Jurkat, Clone E6-1 (cell line): ENCODE data around the gene HPN.
"Not testable (repeated sequence)": the region's sequence is repeated elsewhere in the genome, so short reads cannot be mapped to it uniquely, and the experiment has no call there.

Source experiments
- DNase-seq: peaks from one replicate; pipeline ENCODE4 v3.0.0-alpha.2; 2011; ENCODE audit warnings: low read depth, low spot score
- H3K4me3 ChIP-seq: 2 replicates; pipeline ENCODE4 v1.5.1; 2011; ENCODE audit warnings: mild to moderate bottlenecking, low read length, control low read depth, moderate library complexity

HPN gene

DNA sequence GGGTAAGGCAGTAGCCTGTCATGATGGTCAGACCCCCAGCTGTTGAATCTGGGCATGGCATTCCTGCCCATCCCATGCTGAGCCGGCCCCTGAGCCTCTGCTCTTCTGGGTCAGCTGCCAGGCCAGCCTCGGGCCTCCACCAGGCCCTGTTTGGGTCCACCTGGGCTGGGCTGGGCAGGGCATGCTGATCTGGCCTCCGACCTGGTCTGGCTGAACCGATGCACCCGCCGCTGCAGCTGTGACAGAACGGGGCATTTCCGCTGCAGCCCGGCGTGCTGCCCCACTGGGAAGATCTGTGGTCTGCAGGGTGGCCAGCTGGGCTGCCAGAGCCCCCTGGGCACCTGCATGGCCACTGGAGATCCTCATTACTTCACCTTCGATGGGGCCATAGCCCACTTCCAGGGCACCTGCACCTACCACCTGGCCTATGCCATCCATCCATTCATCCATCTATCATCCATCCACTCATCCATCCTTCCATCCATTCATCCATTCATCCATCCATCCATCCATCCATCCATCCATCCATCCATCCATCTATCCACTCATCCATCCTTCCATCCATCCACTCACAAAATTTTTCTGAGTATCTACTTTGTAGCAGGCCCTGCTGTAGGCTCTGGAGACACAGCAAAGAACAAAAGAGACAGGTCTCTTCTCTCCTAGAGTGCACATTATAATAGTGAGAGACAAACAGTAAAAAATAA lies 52.6 kb downstream of the HPN start:
- DNase-seq: no peak

DNA sequence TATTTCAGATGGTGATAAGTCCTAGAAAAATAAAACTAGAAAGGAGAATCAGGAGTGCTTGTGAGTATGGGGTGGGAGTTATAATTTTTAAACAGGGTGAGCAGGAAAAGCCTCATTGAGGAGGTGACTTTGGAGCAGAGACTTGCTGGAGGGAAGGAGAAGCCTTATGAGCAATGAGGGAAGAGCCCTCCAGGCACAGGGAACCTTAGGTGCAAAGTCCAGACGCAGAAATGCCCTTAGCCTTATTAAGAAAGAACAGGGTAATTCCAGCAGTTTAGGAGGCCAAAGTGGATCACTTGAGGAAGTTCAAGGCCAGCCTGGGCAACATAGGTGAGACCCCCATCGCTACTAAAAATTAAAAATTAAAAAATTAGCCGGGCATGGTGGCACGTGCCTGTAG lies 53.1 kb downstream of the HPN start:
- DNase-seq: no peak
- H3K4me3 ChIP-seq: no peak overlapping the region

More for the DNA sequence above, 52.6 kb downstream of the HPN start:
- H3K4me3 ChIP-seq: no peak overlapping the region

DNA sequence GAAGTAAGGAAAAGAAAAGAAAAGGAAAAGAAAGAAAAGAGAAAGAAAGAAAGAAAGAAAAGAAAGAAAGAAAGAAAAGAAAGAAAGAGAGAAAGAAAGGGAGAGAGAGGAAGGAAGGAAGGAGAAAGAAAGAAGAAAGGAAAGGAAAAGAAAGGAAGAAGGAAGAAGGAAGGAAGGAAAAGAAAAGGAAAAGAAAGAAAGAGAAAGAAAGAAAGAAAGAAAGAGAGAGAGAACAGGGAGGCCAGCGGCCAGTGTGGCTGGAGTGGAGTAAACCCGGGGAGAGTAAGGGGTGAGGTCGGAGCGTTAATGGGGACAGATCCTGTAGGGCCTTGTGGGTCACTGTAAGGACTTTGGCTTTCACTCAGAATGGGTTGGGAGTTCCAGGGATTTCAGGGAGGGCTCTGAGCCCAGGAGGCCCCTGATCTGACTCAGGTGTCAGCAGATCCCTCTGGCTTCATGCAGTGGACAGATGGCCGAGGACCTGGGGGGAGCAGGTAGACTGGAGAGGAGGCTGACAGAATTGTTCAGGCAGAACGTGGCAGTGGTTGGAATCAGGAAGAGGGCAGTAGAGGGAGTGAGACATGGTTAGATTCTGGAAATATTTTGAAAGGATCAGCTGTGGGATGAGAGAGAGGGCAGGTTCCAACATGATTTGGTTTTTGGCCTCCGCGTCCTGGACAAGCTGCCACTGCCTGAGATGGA lies 54.3 kb downstream of the HPN start:
- H3K4me3 ChIP-seq: no peak overlapping the region
- no peak for DNase-seq

DNA sequence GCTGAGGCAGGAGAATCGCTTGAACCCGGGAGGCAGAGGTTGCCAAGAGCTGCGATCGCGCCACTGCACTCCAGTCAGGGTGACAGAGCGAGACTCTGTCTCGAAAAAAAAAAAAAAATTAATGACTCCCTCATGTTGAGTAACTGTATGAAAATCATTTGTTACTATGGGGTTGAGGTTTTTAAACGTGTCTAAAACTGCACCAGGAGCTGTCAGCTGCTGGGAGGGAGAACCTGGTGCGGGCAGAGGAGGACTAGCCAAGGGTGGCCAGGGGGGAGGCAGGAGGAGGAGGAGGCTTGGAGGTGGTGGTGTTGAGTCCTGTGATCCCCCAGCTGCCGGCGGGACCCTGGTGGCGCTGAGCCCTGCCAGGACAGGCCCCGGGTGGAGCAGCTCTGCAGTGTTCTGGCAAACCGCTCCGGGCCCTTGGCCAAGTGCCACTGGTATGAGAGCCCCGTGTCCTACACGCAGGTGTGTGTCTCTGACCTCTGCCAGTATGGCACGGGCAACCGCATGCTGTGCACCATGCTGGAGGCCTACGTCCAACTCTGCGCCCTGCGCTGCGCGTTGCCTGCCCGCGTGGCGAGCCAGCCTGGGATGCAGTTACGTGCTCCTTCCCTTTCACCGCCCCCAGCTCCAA lies 57.0 kb downstream of the HPN start:
- DNase-seq: no peak
- no peak overlapping the region for H3K4me3 ChIP-seq

DNA sequence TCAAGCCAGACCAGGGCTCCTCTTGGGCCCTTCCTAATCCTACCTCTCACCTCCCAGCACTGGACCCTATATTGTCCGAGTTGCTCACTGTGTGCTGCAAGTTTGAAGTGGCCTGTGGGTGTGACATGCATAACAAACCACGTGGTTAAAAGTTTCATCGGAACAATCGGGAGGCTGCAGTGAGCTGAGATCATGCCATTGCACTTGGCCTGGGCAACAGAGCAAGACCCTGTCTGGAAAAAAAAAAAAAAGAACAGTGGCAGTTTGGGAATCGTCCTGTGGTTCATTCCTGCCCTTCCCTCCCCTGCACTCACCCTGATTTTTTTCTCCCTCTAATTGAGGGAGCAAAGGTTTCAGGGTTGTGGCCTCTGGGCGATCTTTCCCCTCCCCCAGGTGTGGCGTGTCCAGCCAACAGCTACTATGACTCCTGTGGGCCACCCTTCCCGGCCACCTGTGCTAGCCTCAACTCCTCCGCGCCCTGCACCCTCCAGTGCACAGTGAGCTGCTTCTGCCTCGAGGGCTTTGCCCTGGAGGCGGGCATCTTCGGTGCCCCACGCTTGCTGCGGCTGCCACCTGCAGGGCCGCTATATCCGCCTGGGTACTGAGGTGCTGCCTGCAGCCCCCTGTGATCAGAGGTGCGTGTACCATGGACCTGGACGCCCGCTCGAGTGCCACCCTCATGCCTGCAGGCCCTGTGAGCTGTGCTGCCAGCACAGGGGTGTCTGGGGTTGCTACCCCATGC lies 57.8 kb downstream of the HPN start:
- no peak overlapping the region for H3K4me3 ChIP-seq
- no peak for DNase-seq

DNA sequence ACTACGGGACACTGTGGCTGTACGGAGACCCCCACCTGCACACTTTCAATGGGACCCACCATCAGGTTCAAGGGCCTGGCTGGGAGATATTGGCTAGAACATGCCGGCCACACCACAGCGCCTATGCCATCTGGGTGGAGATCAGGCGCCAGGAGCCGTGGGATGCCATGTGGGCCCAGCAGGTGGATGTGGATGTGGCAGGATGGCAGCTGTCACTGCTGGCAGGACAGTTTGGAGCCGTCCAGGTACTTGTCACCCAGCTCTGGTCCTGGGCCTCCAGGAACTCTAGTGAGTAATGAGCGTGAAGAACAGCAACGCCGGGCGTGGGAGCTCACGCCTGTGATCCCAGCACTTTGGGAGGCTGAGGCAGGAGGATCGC lies 58.4 kb downstream of the HPN start:
- H3K4me3 ChIP-seq: no peak overlapping the region
- no peak for DNase-seq

DNA sequence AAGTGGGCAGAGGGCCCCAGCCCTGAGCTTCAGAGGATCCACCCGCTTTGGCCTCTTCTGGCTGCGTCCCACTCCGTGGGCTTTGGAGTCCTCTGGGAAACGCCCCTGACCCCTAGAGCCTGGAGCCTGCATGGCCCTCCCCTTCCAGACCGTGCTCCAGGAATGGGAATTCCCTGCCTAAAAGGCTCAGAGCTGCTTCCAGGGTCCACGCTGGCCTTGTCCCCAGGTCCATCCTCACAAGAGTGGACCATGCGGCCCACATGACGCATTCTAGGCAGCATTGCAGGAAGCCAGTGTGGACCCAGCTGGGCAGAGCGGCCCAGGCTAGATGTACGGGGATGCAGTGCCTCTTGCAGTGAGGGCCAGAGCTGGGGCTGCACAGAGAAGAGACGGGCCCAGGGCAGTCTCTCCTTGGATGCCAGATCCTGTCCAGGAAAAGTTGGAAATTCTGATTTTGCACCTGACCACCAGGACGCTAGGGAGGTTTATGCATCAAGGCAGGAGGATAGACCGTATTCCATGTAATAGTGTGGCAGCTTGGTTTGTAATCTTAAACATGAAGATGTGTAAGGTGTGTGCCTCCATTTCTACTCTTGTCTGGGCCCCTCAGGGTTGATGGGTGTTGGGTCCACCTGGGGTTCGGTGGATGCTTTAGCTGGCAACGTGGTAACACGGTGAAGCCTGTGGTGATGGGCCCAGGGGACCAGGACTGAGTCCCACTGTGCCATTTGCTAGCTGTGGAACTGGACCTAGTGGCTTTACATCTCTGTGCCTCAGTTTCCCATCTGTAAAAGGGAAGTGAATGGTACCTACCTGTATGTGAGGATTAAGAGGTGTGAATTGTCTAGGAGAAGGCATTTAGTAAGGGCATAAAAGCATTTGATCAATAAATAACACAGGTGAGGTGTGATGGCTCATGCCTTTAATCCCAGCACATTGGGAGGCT lies 59.3 kb downstream of the HPN start:
- no peak for DNase-seq

DNA sequence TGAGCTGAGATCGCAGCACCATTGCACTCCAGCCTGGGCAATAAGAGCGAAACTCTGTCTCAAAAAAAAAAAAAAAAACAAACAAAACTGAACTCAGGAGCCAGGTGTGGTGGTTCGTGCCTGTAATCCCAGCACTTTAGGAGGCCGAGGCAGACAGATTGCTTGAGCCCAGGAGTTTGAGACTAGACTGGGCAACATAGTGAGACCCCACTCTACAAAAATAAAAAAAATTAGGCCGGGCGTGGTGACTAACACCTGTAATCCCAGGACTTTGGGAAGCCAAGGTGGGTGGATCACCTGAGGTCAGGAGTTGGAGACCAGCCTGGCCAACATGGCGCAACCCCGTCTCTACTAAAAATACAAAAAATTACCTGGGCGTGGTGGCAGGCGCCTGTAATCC lies 60.4 kb downstream of the HPN start:
- H3K4me3 ChIP-seq, DNase-seq: not testable (repeated sequence)

More for the DNA sequence above, 59.3 kb downstream of the HPN start:
- no peak overlapping the region for H3K4me3 ChIP-seq

DNA sequence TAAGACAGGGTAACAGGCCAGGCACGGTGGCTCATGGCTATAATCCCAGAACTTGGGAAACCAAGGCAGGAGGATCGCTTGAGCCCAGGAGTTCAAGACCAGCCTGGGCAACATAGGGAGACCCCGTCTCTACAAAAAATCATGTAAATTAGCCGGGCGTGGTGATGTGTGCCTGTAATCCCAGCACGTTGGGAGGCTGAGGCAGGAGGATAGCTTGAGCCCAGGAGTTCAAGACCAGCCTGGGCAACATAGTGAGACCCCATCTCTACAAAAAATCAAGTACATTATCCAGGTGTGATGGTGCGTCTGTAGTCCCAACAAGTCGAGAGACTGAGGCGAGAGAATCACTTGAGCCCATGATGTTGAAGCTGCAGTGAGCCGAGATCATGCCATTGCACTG lies 62.1 kb downstream of the HPN start:
- not testable (repeated sequence) for H3K4me3 ChIP-seq, DNase-seq

DNA sequence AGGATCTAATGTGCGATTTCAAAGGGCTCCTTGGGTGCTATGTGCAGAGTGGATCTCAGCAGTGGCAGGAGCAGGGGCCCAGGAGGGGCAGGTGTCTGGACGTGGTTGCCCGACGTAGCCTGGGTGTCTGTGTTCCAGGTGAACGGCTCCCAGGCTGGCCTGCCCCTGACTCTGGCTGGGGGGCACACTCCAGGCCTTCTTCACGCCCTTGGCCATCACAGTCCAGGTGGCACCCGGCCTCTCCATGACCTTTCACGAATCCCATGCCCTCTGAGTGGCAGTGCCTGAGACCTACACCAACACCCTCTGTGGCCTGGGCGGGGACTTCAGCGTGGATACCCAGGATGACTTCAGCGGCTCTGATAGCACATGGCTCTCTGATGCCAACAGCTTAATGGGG lies 62.8 kb downstream of the HPN start:
- no peak for DNase-seq
- H3K4me3 ChIP-seq: no peak overlapping the region

DNA sequence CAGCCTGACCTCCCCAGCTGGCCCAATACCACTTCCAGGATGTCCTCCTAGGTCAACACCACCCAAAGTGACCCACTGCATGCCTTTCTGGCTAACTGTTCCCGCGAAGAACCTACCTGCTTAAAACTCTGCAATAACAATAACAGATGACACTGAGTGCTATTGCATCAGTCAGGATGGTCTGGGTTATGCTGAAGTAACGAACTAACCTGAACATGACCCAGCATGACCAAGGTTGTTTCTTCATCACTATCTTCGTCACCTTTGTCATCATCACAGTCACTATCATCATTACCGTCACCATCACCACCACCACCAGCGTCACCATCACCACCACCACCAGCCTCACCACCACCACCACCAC lies 63.5 kb downstream of the HPN start:
- H3K4me3 ChIP-seq: no peak overlapping the region
- DNase-seq: no peak

DNA sequence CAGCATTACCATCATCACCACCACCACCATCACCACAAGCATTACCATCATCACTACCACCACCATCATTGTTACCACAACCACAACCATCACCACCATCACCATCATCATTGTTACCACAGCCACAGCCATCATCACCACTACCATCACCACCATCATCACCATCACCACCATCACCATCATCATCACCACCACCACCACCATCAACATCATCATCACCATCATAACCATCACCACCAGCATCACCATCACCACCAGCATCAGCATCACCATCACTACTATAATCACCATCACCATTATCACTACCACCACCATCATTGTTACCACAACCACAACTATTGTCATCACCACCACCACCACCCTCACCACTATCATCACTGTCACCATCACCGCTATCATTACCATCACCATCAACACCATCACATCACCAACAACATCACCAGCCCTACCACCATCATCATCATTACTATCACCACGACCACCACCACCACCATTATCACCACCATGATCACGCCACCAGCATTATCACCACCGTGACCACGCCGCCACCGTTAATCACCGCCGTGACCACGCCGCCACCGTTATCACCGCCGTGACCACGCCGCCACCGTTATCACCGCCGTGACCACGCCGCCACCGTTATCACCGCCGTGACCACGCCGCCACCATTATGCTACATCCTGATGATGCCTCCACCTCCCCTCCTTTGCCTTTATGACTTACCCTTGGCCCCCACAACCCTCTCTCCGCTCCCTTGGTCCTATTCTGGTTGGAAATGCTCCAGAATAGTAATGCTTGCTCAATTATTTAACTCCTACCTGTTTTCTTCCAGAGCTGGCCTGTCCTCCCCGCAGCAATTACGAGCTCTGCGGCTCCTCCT lies 64.1 kb downstream of the HPN start:
- DNase-seq: no peak
- no peak overlapping the region for H3K4me3 ChIP-seq

DNA sequence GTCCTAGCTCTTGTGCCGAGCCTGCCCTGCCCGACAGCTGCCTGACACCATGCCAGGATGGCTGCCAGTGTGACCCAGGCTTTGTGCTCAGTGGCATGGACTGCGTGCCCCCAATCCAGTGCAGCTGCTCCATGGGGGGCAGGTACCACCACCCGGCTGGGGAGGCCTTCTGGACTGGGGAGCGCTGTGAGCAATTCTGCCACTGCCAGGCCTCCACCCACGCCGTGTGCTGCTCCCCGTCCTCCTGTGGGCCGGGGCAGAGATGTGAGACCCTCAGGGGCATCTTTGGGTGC lies 64.7 kb downstream of the HPN start:
- no peak for DNase-seq
- H3K4me3 ChIP-seq: no peak overlapping the region

DNA sequence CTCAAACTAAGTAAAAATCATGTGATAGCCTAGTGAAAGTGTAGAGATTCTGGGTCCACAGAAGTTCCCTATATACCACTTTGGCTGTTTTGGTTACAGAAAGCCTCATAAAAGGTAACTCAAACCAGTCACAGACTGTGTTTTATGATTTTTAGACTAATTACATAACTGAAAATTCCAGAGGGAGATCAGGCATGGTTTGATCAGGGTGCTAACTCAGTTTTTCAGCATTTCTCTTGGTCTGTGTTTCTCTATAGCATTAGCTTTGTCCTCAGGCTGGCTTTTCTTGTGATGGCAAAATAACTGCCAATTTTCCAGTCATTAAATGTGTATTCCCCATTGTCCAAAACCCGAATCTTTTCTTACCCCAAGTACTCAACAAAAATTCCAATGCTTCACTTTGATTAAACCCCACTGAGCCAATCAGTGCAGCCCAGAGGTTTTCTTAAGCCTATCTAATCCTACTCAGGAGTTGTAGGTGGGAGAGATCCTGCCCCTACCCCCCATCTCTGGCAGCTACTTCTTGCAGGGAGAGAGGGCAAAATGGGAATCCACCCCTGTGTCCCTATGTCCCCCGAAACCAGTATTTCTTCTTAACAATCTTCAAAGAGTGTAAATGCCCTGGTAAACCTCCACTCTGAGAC lies 65.5 kb downstream of the HPN start:
- DNase-seq: no peak
- no peak overlapping the region for H3K4me3 ChIP-seq

DNA sequence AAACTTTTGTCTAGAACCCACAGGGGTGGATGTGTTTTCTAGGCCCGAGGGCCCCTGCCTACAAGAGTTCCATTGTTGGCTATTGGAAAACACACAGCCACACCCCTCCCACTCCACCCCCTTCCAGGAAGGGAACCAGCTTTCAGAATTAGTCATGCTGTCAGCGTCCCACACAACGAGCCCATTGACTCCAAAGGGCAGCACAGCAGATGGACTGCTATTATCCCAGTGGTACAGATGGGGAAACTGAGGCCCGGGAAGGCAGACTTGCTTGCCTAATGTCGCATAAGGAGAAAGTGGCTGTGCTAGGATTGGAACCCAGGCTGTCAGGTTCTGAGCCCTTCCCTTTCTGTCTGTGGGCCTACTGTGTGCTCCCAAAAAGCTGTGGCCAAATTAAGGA lies 66.0 kb downstream of the HPN start:
- no peak for DNase-seq

DNA sequence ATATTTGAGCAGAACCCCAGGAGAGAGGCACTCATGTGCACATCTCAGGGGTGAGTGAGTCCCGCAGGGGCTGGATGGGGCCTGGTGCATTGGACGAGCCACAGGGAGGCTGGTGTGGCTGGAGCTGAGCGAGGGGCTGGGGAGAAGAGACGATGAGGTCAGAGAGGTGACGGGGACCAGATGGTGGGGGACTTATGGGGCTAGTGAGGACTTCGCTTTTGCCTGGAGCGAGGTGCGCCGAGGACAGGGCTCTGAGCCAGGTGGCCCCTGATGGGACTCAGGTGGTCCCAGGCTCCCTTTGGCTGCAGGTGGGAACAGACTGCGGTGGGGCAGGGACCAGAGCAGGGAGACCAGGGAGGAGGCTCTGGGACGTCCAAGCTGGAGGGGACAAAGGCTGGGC lies 67.2 kb downstream of the HPN start:
- DNase-seq: no peak
- no peak overlapping the region for H3K4me3 ChIP-seq

More for the DNA sequence above, 66.0 kb downstream of the HPN start:
- no peak overlapping the region for H3K4me3 ChIP-seq

DNA sequence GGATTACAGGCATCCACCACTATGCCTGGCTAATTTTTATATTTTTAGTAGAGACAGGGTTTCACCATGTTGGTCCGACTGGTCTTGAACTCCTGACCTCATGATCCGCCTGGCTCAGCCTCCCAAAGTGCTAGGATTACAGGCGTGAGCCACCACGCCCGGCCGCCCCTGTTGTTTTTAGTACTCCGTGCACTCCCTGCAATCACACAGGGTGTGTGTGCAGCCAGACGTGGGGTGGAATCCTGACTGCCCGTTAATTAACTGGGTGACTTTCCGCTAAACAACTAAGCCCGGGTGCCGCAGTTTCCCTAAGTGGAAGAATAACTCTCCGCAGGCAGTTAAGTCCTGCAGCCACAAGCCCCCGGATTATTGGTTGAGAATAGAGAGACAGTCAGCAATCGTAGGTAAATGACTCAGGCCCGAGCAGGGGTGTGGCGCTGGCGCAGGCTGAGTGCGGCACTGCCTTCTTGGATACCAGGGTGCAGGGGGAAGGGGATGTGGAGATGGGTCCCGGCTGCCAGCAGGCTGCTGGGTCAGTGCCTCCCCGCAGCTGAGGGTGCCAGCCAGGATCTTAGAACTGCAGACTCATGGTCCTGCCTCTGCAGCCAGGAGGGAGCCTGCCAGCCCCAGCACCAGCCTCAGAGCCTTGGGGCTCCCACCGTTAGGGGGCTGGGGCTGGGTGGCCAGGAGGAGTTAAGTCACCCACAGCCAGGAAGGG lies 68.0 kb downstream of the HPN start:
- no peak overlapping the region for H3K4me3 ChIP-seq
- DNase-seq: no peak
